GM18499 (cell line): ENCODE results near the gene LCN15.
"Not testable (repeated sequence)": the region's sequence is repeated elsewhere in the genome, so short reads cannot be mapped to it uniquely, and the experiment has no call there.

ENCODE experiments used
- ATAC-seq: cut with Tn5 transposase; IDR thresholded peaks from one replicate; pipeline ENCODE4 v1.9.1; 2021; ENCODE audit warnings: moderate number of reproducible peaks; ENCODE audit not compliant: insufficient read depth, unreplicated experiment

LCN15 gene

GRCh38 chr9:136794281-136794999, 30.1 kb upstream of the LCN15 start:
- no peak for ATAC-seq

GRCh38 chr9:136793086-136793946, 29.0 kb upstream of the LCN15 start:
- ATAC-seq, result no peak

- no peak for ATAC-seq
Observed at GRCh38 chr9:136792321-136793085, 28.2 kb upstream of the LCN15 start.

- no peak for ATAC-seq
Observed at GRCh38 chr9:136791516-136792276, 27.4 kb upstream of the LCN15 start.

GRCh38 chr9:136790640-136791515, 26.6 kb upstream of the LCN15 start, which contains the start of gene TMEM141:
Gene TMEM141, plus strand, starts transcription at chr9:136791344. Its CDS starts 27 bp downstream, at chr9:136791371.
- no peak for ATAC-seq

- ATAC-seq, result no peak
Observed at GRCh38 chr9:136789523-136789937, 25.2 kb upstream of the LCN15 start.

GRCh38 chr9:136788644-136789522, 24.6 kb upstream of the LCN15 start:
- ATAC-seq, result not testable (repeated sequence)

GRCh38 chr9:136787690-136788400, 23.5 kb upstream of the LCN15 start:
- ATAC-seq, result no peak

GRCh38 chr9:136786983-136787382, 22.7 kb upstream of the LCN15 start:
- ATAC-seq, result not testable (repeated sequence)

GRCh38 chr9:136786451-136786850, 22.1 kb upstream of the LCN15 start:
- no peak for ATAC-seq

- not testable (repeated sequence) for ATAC-seq
Observed at GRCh38 chr9:136785565-136786355, 21.4 kb upstream of the LCN15 start.

GRCh38 chr9:136784997-136785361, 20.7 kb upstream of the LCN15 start:
- ATAC-seq, result no peak

GRCh38 chr9:136784249-136784996, 20.1 kb upstream of the LCN15 start:
- ATAC-seq, result no peak

GRCh38 chr9:136782452-136782851, 18.1 kb upstream of the LCN15 start:
- no peak for ATAC-seq

GRCh38 chr9:136779808-136780207, 15.5 kb upstream of the LCN15 start:
- no peak for ATAC-seq

- no peak for ATAC-seq
Observed at GRCh38 chr9:136777359-136777758, 13.0 kb upstream of the LCN15 start.
